Hepatocyte (in vitro differentiated cells): ENCODE data around the gene UQCC2. TPM values are rescaled to one million over a fixed set of nuclear protein-coding genes. Genes with fewer than 3 reads are reported as not detected.

Experiments used
- DNase-seq: peaks from one replicate; pipeline ENCODE4 v3.0.0-alpha.2; 2016; ENCODE audit warnings: low spot score
- H2AFZ ChIP-seq: fragments of 200-600 bp; sonication (generic); 2 replicates; pipeline ENCODE4 v1.6.0; 2016; ENCODE audit warnings: antibody characterized with exemption, mild to moderate bottlenecking
- H3K27ac ChIP-seq: fragments of 200-600 bp; sonication (generic); 2 replicates; pipeline ENCODE4 v1.5.1; 2016; ENCODE audit warnings: mild to moderate bottlenecking
- H3K27me3 ChIP-seq: fragments of 200-600 bp; sonication (generic); 2 replicates; pipeline ENCODE4 v1.6.1; 2016
- H3K36me3 ChIP-seq: fragments of 200-600 bp; sonication (generic); replicated peaks from 2 replicates; pipeline ENCODE4 v1.5.1; 2016; ENCODE audit warnings: low read depth; ENCODE audit not compliant: insufficient read depth
- H3K4me1 ChIP-seq: fragments of 200-600 bp; sonication (generic); 2 replicates; pipeline ENCODE4 v1.5.1; 2016; ENCODE audit warnings: mild to moderate bottlenecking, moderate library complexity; ENCODE audit not compliant: insufficient read depth
- H3K4me2 ChIP-seq: fragments of 200-600 bp; sonication (generic); 2 replicates; pipeline ENCODE4 v1.6.0; 2016
- H3K4me3 ChIP-seq: fragments of 200-600 bp; sonication (generic); 2 replicates; pipeline ENCODE4 v1.5.1; 2016; ENCODE audit warnings: mild to moderate bottlenecking
- H3K79me2 ChIP-seq: fragments of 200-600 bp; sonication (generic); 2 replicates; pipeline ENCODE4 v1.6.0; 2017; ENCODE audit warnings: mild to moderate bottlenecking
- H3K9me2 ChIP-seq: fragments of 200-600 bp; sonication (generic); replicated peaks from 2 replicates; pipeline ENCODE4 v1.6.0; 2017; ENCODE audit warnings: mild to moderate bottlenecking; ENCODE audit not compliant: insufficient read depth
- H3K9me3 ChIP-seq: fragments of 200-600 bp; sonication (generic); 2 replicates; pipeline ENCODE4 v1.5.1; 2016; ENCODE audit warnings: low read depth, mild to moderate bottlenecking
- H4K20me1 ChIP-seq: fragments of 200-600 bp; sonication (generic); 2 replicates; pipeline ENCODE4 v1.6.0; 2016; ENCODE audit warnings: mild to moderate bottlenecking; ENCODE audit not compliant: insufficient read depth, poor library complexity, severe bottlenecking
- EZH2 ChIP-seq: fragments of 200-600 bp; sonication (generic); IDR thresholded peaks from 2 replicates; pipeline ENCODE4 v1.6.1; 2016; ENCODE audit warnings: antibody characterized with exemption, mild to moderate bottlenecking, borderline replicate concordance
- EZH2phosphoT487 ChIP-seq: fragments of 200-600 bp; sonication (generic); IDR thresholded peaks from one replicate; pipeline ENCODE4 v1.6.1; 2018; ENCODE audit warnings: antibody characterized with exemption, mild to moderate bottlenecking, low read depth, moderate library complexity; ENCODE audit not compliant: unreplicated experiment, severe bottlenecking
- WGBS: methylation state at CpG from one replicate; pipeline ENCODE4 v1.1.6; 2016; ENCODE audit warnings: low lambda C conversion rate; ENCODE audit errors: missing lambda C conversion rate; 5-methylcytosine and 5-hydroxymethylcytosine counted together
- polyA plus RNA-seq: library from polyadenylated mRNA; unstranded; fragments of >200 nt; fragmentation: Nextera tagmentation; extraction: Ambion mirVana; gene quantifications from 2 replicates; pipeline ENCODE4 v1.2.1, GENCODE V29; 2016
- total RNA-seq: library from RNA; depleted of rRNA; stranded (reverse); fragments of >200 nt; gene quantifications from 2 replicates; pipeline ENCODE4 v1.2.3, GENCODE V29; 2014
- TF ChIP-seq, protein P1 (sequence below): fragments of 200-600 bp; sonication (generic); IDR thresholded peaks from 2 replicates; pipeline ENCODE4 v1.5.1; 2016; ENCODE audit warnings: antibody characterized with exemption, mild to moderate bottlenecking; ENCODE audit not compliant: poor library complexity

Gene UQCC2
- total and polyA plus RNA-seq, 2 experiments from 2014 or later = 44.7 to 151 TPM

DNA sequence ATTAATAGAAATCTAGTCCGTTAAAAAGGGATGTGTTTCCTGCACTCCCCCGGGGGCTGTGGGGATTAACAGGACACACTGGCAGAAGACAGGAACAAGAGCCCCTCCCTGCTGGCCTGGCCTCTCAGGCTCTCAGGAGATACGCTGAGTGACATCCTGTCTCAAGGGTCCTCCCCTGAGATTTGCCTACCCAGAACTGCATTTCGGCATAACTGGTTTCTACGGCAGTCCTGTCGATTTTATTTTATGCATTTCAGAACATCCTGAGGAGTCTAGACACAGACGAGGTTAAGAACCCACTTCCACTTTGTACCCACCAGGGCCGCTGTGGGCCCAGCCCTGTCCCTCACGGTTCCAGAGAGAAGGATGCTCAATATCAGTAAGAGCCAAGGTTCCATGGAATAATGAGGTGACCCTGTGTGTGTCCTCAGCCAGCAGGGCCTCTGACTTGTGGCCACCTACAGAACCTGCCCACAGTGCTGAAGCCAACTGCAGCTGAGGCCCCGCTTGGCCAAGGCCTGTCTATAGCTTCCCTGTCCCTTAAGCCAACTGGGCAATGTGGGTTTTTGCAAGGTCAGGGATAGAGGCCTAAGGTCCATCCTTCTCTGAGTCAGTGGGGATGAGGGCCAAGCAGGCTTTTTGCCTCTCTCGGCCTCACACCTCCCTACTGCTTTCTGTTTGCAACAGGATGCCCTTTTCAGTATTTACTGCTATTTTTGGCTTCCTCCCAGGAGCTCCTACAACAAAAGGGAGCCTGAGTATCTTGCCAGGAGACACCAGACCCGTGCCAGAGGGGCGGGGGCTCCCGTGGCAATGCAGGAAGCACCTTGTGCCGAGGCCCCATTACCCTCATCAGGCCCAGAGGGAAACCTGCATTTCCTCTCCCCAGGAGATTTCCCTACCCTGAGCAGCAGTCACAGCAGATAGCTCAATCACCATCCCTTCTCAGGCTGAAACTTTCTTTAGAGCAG is 14.7 kb downstream of the UQCC2 start:
- H3K4me3 ChIP-seq = no peak overlapping the region
- H3K9me3 ChIP-seq = no peaks in the 10 kb centered on the region
- DNase-seq = no peak
- H3K27me3 ChIP-seq = no peaks in the 10 kb centered on the region
- TF ChIP-seq EZH2phosphoT487 = no peak
- no peak for TF ChIP-seq EZH2
- TF ChIP-seq, protein P1, sequence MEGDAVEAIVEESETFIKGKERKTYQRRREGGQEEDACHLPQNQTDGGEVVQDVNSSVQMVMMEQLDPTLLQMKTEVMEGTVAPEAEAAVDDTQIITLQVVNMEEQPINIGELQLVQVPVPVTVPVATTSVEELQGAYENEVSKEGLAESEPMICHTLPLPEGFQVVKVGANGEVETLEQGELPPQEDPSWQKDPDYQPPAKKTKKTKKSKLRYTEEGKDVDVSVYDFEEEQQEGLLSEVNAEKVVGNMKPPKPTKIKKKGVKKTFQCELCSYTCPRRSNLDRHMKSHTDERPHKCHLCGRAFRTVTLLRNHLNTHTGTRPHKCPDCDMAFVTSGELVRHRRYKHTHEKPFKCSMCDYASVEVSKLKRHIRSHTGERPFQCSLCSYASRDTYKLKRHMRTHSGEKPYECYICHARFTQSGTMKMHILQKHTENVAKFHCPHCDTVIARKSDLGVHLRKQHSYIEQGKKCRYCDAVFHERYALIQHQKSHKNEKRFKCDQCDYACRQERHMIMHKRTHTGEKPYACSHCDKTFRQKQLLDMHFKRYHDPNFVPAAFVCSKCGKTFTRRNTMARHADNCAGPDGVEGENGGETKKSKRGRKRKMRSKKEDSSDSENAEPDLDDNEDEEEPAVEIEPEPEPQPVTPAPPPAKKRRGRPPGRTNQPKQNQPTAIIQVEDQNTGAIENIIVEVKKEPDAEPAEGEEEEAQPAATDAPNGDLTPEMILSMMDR = no peak
- H3K36me3 ChIP-seq = no peaks in the 10 kb centered on the region
- H3K79me2 ChIP-seq = no peaks in the 10 kb centered on the region
- peaks cover 11% of the 10 kb centered on the region for H3K4me1 ChIP-seq
- H3K27ac ChIP-seq = no peak overlapping the region
- no peak overlapping the region for H3K4me2 ChIP-seq
- WGBS = 82% methylated on average over 15 of the region's 15 CpGs
- H4K20me1 ChIP-seq = no peaks in the 10 kb centered on the region
- no peak overlapping the region for H2AFZ ChIP-seq
- no peaks in the 10 kb centered on the region for H3K9me2 ChIP-seq

GRCh38 chr6:33696076-33696475 is 15.4 kb downstream of the UQCC2 start:
- WGBS = 98% methylated on average over 10 of the region's 10 CpGs
- Histone ChIP-seq H3K9me3 (no peaks in the 10 kb centered on the region), H4K20me1 (no peaks in the 10 kb centered on the region), H3K9me2 (no peaks in the 10 kb centered on the region), H3K4me3 (no peak overlapping the region), H3K4me2 (no peak overlapping the region), H3K36me3 (no peaks in the 10 kb centered on the region), H2AFZ (no peak overlapping the region), H3K27me3 (no peaks in the 10 kb centered on the region), H3K27ac (no peak overlapping the region), H3K4me1 (peaks cover 11% of the 10 kb centered on the region), H3K79me2 (no peaks in the 10 kb centered on the region)
- no peak for DNase-seq
- TF ChIP-seq, protein P1 = no peak
- TF ChIP-seq EZH2 = no peak
- TF ChIP-seq EZH2phosphoT487 = no peak

GRCh38 chr6:33695451-33695887 is 16.0 kb downstream of the UQCC2 start:
- H3K36me3 ChIP-seq = no peaks in the 10 kb centered on the region
- no peak overlapping the region for H2AFZ ChIP-seq
- no peaks in the 10 kb centered on the region for H3K79me2 ChIP-seq
- 92% methylated on average over 16 of the region's 16 CpGs for WGBS
- H3K4me2 ChIP-seq = no peak overlapping the region
- no peaks in the 10 kb centered on the region for H4K20me1 ChIP-seq
- peaks cover 11% of the 10 kb centered on the region for H3K4me1 ChIP-seq
- no peaks in the 10 kb centered on the region for H3K9me3 ChIP-seq
- TF ChIP-seq, protein P1 = no peak
- TF ChIP-seq EZH2phosphoT487 = no peak
- TF ChIP-seq EZH2 = no peak
- H3K27ac ChIP-seq = no peak overlapping the region
- no peaks in the 10 kb centered on the region for H3K9me2 ChIP-seq
- no peak overlapping the region for H3K4me3 ChIP-seq
- no peak for DNase-seq
- H3K27me3 ChIP-seq = no peaks in the 10 kb centered on the region
